Mesothelial cell of epicardium (in vitro differentiated cells): ENCODE results near the gene BAK1. TPM values are rescaled to one million over a fixed set of nuclear protein-coding genes. Genes with fewer than 3 reads are reported as not detected.

Experiments used
- DNase-seq, 2 experiments: peaks; one replicate each; pipeline ENCODE4 v3.0.0; 2021; ENCODE audit warnings: low spot score in 2 of 2; ENCODE audit not compliant: unreplicated experiment in 2 of 2
- H3K27ac Mint-ChIP-seq: 2 replicates; pipeline ENCODE4 v1.8.0; 2021; ENCODE audit warnings: mixed read lengths
- H3K27me3 Mint-ChIP-seq: 2 replicates; pipeline ENCODE4 v1.8.0; 2021; ENCODE audit warnings: low read depth, mixed read lengths
- H3K36me3 Mint-ChIP-seq: 2 replicates; pipeline ENCODE4 v1.8.0; 2021; ENCODE audit warnings: mixed read lengths
- H3K4me1 Mint-ChIP-seq: 2 replicates; pipeline ENCODE4 v1.8.0; 2021; ENCODE audit warnings: mixed read lengths
- H3K4me3 Mint-ChIP-seq: 2 replicates; pipeline ENCODE4 v1.8.0; 2021; ENCODE audit warnings: mild to moderate bottlenecking, moderate library complexity, mixed read lengths
- H3K9me3 Mint-ChIP-seq: 2 replicates; pipeline ENCODE4 v1.8.0; 2021; ENCODE audit warnings: mixed read lengths
- total RNA-seq: library from RNA; stranded (reverse); gene quantifications from 3 replicates; pipeline ENCODE4 v1.2.1, GENCODE V29; 2021
- TF ChIP-seq, protein P1 (sequence below): fragments of 200-600 bp; sonication (generic); IDR thresholded peaks from one replicate; pipeline ENCODE4 v1.5.0; 2021; ENCODE audit warnings: antibody characterized with exemption; ENCODE audit not compliant: unreplicated experiment

Gene BAK1
- total RNA-seq, 1 donor from 2014 or later = 15.0 TPM

DNA sequence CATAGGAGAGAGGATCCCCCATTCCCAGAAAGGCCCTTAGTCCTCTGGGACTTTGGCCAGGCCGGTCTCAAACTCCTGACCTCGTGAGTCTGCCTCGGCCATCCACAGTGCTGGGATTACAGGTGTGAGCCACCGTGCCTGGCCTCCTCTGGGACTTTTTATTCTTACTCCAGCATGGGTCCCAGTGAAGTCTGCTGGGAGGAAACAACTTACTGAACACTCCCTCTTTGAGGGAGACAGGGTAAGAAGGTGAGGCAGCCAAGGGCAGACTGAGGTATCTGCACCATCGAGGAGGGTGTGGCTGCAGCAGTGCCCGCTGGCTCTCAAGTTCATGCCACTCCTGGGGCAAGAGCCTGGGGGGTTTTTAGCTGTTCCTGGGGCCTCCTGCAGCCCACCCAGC, 2.4 kb downstream of the BAK1 start:
- TF ChIP-seq, protein P1, sequence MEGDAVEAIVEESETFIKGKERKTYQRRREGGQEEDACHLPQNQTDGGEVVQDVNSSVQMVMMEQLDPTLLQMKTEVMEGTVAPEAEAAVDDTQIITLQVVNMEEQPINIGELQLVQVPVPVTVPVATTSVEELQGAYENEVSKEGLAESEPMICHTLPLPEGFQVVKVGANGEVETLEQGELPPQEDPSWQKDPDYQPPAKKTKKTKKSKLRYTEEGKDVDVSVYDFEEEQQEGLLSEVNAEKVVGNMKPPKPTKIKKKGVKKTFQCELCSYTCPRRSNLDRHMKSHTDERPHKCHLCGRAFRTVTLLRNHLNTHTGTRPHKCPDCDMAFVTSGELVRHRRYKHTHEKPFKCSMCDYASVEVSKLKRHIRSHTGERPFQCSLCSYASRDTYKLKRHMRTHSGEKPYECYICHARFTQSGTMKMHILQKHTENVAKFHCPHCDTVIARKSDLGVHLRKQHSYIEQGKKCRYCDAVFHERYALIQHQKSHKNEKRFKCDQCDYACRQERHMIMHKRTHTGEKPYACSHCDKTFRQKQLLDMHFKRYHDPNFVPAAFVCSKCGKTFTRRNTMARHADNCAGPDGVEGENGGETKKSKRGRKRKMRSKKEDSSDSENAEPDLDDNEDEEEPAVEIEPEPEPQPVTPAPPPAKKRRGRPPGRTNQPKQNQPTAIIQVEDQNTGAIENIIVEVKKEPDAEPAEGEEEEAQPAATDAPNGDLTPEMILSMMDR = no peak
- no peak overlapping the region for H3K4me3 Mint-ChIP-seq
- H3K36me3 Mint-ChIP-seq = peaks cover 12% of the 10 kb centered on the region
- no peak for DNase-seq
- peaks cover 8% of the 10 kb centered on the region for H3K4me1 Mint-ChIP-seq
- H3K27ac Mint-ChIP-seq = no peak overlapping the region
- no peaks in the 10 kb centered on the region for H3K9me3 Mint-ChIP-seq
- H3K27me3 Mint-ChIP-seq = no peaks in the 10 kb centered on the region

DNA sequence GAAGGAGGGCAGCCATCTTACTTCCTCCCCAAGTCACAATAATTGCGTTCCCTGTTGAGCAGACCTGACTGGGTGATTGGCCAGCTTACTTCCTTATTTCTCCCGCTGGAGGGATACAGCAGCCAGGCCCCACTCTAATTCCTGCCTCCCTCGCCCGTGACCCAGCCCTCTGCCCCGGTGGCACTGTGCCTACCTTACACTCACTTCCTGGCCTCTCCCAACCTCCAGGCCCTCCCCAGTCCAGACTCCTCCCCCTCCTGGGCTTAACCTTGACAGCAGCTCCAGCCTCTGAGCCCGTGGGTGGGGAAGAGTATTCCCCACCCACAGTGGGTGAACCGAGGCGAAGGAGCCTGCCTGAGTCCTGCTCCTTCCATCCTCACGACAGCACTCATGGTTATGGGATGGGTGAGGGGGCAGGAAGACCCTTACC, 3.0 kb downstream of the BAK1 start:
- Mint-ChIP-seq H3K36me3 (peaks cover 12% of the 10 kb centered on the region), H3K4me1 (peaks cover 8% of the 10 kb centered on the region), H3K9me3 (no peaks in the 10 kb centered on the region), H3K4me3 (no peak overlapping the region), H3K27ac (no peak overlapping the region), H3K27me3 (no peaks in the 10 kb centered on the region)
- DNase-seq = no peak
- TF ChIP-seq, protein P1 = no peak

DNA sequence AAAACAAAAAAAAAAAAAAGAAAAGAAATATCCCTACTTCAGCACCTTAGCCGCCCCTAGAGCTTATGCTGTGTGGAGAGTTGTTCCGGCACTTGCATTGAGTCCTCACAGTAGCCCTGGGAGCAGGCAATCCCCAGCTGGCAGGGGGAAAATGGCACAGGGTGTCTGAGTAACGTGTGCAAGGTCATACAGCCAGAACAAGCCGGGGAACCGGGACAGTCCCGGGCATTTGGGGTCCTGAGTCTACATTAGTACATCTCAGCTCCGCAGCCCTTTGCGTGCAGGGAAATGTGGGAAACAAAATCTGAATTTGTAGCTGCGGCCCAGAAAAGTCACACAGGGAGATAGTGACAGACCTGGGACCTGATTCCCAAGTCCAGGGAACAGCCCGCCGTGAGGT, 3.4 kb downstream of the BAK1 start:
- Mint-ChIP-seq H3K27me3 (no peaks in the 10 kb centered on the region), H3K4me1 (peaks cover 11% of the 10 kb centered on the region), H3K4me3 (no peak overlapping the region), H3K27ac (no peak overlapping the region), H3K9me3 (no peaks in the 10 kb centered on the region), H3K36me3 (peaks cover 12% of the 10 kb centered on the region)
- no peak for DNase-seq
- TF ChIP-seq, protein P1 = no peak

DNA sequence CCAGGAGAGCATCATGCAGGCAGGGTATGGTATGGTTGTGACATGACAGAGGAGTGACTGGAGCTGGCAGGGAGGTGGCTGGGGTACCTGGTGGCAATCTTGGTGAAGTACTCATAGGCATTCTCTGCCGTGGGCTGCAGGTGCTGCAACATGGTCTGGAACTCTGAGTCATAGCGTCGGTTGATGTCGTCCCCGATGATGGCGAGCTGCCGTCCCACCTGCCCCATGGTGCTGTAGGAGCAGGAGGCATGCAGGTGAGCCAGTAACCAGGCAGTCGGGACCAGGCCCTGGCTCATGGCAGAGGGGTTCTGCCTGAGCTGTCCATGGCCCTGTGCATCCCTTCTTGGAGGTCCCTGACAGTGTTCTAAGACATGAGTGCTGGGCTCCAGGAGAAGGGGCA, 4.9 kb downstream of the BAK1 start:
- TF ChIP-seq, protein P1 = no peak
- DNase-seq = no peak
- peaks cover 12% of the 10 kb centered on the region for H3K36me3 Mint-ChIP-seq
- H3K9me3 Mint-ChIP-seq = no peaks in the 10 kb centered on the region
- H3K4me1 Mint-ChIP-seq = peaks cover 25% of the 10 kb centered on the region
- H3K27ac Mint-ChIP-seq = no peak overlapping the region
- no peak overlapping the region for H3K4me3 Mint-ChIP-seq
- no peaks in the 10 kb centered on the region for H3K27me3 Mint-ChIP-seq

DNA sequence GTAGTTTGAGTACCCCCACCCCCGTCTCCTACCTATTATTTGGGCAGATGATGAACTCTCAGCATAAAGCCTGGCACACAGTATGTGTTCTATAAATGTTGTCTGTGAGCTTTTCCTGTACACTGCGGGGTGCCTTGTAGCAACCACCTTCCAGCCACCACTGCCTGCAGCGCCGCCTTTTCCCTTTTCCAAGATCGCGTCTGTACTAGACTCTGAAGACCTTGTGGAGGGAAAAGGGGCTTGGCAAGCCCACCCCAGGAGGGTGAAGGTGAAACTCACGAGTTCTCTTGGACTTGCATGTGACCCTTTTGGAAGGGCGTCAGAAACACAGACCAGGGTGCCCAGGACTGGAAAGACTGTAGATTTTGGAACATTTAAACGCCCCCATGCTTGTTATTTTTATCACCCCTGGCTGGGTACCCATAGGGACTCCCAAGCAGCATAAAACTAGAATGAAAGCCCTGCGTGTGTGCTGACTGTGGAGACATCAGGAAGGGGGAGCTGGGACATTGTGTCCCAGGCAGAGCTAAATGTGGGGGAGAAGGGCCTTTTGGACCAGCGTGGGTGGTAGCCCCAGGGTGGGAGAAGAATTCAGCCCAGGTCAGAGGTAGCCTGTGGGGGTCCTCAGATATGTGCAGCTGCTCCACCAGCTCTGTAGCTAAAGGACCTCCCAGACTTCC, 8.3 kb downstream of the BAK1 start:
- DNase-seq = no peak
- Mint-ChIP-seq H3K4me3 (peak overlapping the region; percentile 86), H3K4me1 (peaks cover 16% of the 10 kb centered on the region), H3K36me3 (peaks cover 9% of the 10 kb centered on the region), H3K27me3 (no peaks in the 10 kb centered on the region), H3K27ac (peak overlapping the region; percentile 95), H3K9me3 (no peaks in the 10 kb centered on the region)
- TF ChIP-seq, protein P1 = no peak
